ENCODE measurements around the gene PLCB4. TPM values are rescaled to one million over a fixed set of nuclear protein-coding genes. Genes with fewer than 3 reads are reported as not detected.

PLCB4 gene
- total and polyA plus RNA-seq, 2 experiments from 2014 or later: 6.5 to 16.1 TPM

DNA sequence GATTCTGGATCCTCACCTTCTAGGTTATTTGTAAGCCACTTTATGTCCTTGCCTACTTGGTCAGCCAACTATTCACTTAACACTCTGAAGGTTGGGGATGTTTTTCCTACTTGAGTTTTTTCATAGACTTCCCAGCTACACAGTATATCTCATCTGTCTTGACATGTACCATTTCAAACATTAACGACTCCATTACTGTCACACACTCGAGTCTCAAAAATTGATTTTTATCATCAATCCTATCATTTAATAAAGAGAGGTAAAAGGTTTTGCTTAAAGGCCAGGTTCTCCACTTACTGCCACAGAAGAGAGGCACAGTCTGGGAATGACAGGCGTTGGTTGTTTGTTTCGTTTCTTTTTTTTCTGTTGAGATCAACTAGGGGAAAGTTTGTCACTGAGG lies 407.3 kb downstream of the PLCB4 start:
- TF ChIP-seq, protein P1, sequence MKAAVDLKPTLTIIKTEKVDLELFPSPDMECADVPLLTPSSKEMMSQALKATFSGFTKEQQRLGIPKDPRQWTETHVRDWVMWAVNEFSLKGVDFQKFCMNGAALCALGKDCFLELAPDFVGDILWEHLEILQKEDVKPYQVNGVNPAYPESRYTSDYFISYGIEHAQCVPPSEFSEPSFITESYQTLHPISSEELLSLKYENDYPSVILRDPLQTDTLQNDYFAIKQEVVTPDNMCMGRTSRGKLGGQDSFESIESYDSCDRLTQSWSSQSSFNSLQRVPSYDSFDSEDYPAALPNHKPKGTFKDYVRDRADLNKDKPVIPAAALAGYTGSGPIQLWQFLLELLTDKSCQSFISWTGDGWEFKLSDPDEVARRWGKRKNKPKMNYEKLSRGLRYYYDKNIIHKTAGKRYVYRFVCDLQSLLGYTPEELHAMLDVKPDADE (IDR thresholded peaks at IDR 0.05): no peak
- TF ChIP-seq NANOG (IDR thresholded peaks at IDR 0.05; ENCODE audit: borderline replicate concordance): no peak
- TF ChIP-seq JUNB (IDR thresholded peaks at IDR 0.05; ENCODE audit: unreplicated experiment): no peak
- TF ChIP-seq CREB1 (CRISPR knock-in tag; IDR thresholded peaks at IDR 0.05; ENCODE audit: low read depth): no peak
- TF ChIP-seq, protein P2, sequence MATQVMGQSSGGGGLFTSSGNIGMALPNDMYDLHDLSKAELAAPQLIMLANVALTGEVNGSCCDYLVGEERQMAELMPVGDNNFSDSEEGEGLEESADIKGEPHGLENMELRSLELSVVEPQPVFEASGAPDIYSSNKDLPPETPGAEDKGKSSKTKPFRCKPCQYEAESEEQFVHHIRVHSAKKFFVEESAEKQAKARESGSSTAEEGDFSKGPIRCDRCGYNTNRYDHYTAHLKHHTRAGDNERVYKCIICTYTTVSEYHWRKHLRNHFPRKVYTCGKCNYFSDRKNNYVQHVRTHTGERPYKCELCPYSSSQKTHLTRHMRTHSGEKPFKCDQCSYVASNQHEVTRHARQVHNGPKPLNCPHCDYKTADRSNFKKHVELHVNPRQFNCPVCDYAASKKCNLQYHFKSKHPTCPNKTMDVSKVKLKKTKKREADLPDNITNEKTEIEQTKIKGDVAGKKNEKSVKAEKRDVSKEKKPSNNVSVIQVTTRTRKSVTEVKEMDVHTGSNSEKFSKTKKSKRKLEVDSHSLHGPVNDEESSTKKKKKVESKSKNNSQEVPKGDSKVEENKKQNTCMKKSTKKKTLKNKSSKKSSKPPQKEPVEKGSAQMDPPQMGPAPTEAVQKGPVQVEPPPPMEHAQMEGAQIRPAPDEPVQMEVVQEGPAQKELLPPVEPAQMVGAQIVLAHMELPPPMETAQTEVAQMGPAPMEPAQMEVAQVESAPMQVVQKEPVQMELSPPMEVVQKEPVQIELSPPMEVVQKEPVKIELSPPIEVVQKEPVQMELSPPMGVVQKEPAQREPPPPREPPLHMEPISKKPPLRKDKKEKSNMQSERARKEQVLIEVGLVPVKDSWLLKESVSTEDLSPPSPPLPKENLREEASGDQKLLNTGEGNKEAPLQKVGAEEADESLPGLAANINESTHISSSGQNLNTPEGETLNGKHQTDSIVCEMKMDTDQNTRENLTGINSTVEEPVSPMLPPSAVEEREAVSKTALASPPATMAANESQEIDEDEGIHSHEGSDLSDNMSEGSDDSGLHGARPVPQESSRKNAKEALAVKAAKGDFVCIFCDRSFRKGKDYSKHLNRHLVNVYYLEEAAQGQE (IDR thresholded peaks at IDR 0.05; ENCODE audit: unreplicated experiment): no peak
- TF ChIP-seq POLR2AphosphoS5 (IDR thresholded peaks at IDR 0.05; ENCODE audit: low read depth): no peak
- TF ChIP-seq ZNF114 (CRISPR knock-in tag; IDR thresholded peaks at IDR 0.05): no peak
- no peak for TF ChIP-seq EZH2phosphoT487 (IDR thresholded peaks at IDR 0.05; ENCODE audit: unreplicated experiment)
- TF ChIP-seq ZNF331 (CRISPR knock-in tag; IDR thresholded peaks at IDR 0.05; ENCODE audit: low read depth): no peak
- Histone ChIP-seq H3K79me2 (replicated peaks; ENCODE audit: insufficient read depth) (no peaks in the 10 kb centered on the region), H3K27ac (ENCODE audit: low read depth) (no peak overlapping the region), H3K27me3 (ENCODE audit: insufficient read depth) (no peaks in the 10 kb centered on the region), H3K4me2 (no peak overlapping the region), H4K20me1 (replicated peaks; ENCODE audit: insufficient read depth) (no peaks in the 10 kb centered on the region), H3F3A (replicated peaks; ENCODE audit: low read depth) (no peaks in the 10 kb centered on the region), H3K4me1 (ENCODE audit: insufficient read depth) (no peaks in the 10 kb centered on the region), H3K4me3 (no peak overlapping the region), H3K36me3 (ENCODE audit: insufficient read depth) (no peaks in the 10 kb centered on the region), H2AFZ (no peak overlapping the region), H3K9me2 (ENCODE audit: insufficient read depth) (no peaks in the 10 kb centered on the region)
- ATAC-seq: no peak
- Mint-ChIP-seq H3K27ac (no peak overlapping the region), H3K36me3 (ENCODE audit: low read depth) (no peaks in the 10 kb centered on the region), H3K4me3 (no peak overlapping the region), H3K4me1 (no peaks in the 10 kb centered on the region), H3K9me3 (no peaks in the 10 kb centered on the region), H3K27me3 (ENCODE audit: insufficient read depth, low read depth, poor library complexity) (no peaks in the 10 kb centered on the region)
- DNase-seq (ENCODE audit: low spot score): no peak

DNA sequence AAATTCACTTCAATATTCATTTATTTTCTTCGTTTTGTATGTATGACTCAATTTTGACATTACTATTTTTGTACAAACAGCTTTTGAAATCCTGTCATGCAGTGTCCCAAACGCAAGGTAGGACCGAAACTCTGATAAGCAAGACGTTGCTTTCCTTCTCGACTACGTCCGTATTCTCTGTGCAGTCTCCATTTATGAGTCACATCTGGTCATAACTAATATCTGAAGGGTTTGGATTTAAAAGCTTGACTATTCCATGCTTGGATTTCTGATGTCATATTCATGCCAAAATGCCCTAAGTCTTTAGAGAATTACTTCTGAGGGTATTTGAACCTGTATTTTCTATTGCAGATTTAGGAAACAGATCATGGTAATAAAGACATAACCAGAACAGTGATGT lies 407.8 kb downstream of the PLCB4 start:
- no peak overlapping the region for H3K4me3 Mint-ChIP-seq
- no peaks in the 10 kb centered on the region for H3K36me3 Mint-ChIP-seq (ENCODE audit: low read depth)
- no peak for TF ChIP-seq CREB1 (CRISPR knock-in tag; IDR thresholded peaks at IDR 0.05; ENCODE audit: low read depth)
- TF ChIP-seq, protein P3, sequence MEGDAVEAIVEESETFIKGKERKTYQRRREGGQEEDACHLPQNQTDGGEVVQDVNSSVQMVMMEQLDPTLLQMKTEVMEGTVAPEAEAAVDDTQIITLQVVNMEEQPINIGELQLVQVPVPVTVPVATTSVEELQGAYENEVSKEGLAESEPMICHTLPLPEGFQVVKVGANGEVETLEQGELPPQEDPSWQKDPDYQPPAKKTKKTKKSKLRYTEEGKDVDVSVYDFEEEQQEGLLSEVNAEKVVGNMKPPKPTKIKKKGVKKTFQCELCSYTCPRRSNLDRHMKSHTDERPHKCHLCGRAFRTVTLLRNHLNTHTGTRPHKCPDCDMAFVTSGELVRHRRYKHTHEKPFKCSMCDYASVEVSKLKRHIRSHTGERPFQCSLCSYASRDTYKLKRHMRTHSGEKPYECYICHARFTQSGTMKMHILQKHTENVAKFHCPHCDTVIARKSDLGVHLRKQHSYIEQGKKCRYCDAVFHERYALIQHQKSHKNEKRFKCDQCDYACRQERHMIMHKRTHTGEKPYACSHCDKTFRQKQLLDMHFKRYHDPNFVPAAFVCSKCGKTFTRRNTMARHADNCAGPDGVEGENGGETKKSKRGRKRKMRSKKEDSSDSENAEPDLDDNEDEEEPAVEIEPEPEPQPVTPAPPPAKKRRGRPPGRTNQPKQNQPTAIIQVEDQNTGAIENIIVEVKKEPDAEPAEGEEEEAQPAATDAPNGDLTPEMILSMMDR (conservative IDR thresholded peaks at IDR 0.05; ENCODE audit: low read depth in 2 of 2): no peak
- TF ChIP-seq, protein P4, sequence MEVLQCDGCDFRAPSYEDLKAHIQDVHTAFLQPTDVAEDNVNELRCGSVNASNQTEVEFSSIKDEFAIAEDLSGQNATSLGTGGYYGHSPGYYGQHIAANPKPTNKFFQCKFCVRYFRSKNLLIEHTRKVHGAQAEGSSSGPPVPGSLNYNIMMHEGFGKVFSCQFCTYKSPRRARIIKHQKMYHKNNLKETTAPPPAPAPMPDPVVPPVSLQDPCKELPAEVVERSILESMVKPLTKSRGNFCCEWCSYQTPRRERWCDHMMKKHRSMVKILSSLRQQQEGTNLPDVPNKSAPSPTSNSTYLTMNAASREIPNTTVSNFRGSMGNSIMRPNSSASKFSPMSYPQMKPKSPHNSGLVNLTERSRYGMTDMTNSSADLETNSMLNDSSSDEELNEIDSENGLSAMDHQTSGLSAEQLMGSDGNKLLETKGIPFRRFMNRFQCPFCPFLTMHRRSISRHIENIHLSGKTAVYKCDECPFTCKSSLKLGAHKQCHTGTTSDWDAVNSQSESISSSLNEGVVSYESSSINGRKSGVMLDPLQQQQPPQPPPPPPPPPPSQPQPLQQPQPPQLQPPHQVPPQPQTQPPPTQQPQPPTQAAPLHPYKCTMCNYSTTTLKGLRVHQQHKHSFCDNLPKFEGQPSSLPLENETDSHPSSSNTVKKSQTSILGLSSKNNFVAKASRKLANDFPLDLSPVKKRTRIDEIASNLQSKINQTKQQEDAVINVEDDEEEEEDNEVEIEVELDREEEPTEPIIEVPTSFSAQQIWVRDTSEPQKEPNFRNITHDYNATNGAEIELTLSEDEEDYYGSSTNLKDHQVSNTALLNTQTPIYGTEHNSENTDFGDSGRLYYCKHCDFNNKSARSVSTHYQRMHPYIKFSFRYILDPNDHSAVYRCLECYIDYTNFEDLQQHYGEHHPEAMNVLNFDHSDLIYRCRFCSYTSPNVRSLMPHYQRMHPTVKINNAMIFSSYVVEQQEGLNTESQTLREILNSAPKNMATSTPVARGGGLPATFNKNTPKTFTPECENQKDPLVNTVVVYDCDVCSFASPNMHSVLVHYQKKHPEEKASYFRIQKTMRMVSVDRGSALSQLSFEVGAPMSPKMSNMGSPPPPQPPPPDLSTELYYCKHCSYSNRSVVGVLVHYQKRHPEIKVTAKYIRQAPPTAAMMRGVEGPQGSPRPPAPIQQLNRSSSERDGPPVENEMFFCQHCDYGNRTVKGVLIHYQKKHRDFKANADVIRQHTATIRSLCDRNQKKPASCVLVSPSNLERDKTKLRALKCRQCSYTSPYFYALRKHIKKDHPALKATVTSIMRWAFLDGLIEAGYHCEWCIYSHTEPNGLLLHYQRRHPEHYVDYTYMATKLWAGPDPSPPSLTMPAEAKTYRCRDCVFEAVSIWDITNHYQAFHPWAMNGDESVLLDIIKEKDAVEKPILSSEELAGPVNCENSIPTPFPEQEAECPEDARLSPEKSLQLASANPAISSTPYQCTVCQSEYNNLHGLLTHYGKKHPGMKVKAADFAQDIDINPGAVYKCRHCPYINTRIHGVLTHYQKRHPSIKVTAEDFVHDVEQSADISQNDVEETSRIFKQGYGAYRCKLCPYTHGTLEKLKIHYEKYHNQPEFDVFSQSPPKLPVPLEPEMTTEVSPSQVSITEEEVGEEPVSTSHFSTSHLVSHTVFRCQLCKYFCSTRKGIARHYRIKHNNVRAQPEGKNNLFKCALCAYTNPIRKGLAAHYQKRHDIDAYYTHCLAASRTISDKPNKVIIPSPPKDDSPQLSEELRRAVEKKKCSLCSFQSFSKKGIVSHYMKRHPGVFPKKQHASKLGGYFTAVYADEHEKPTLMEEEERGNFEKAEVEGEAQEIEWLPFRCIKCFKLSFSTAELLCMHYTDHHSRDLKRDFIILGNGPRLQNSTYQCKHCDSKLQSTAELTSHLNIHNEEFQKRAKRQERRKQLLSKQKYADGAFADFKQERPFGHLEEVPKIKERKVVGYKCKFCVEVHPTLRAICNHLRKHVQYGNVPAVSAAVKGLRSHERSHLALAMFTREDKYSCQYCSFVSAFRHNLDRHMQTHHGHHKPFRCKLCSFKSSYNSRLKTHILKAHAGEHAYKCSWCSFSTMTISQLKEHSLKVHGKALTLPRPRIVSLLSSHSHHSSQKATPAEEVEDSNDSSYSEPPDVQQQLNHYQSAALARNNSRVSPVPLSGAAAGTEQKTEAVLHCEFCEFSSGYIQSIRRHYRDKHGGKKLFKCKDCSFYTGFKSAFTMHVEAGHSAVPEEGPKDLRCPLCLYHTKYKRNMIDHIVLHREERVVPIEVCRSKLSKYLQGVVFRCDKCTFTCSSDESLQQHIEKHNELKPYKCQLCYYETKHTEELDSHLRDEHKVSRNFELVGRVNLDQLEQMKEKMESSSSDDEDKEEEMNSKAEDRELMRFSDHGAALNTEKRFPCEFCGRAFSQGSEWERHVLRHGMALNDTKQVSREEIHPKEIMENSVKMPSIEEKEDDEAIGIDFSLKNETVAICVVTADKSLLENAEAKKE (CRISPR knock-in tag; IDR thresholded peaks at IDR 0.05): no peak

More for the DNA sequence above, 407.8 kb downstream of the PLCB4 start:
- Histone ChIP-seq H3K27me3 (ENCODE audit: insufficient read depth) (no peaks in the 10 kb centered on the region), H3K4me2 (no peak overlapping the region), H4K20me1 (replicated peaks; ENCODE audit: insufficient read depth) (no peaks in the 10 kb centered on the region), H3K9me2 (ENCODE audit: insufficient read depth) (no peaks in the 10 kb centered on the region), H3F3A (replicated peaks; ENCODE audit: low read depth) (no peaks in the 10 kb centered on the region), H3K4me3 (no peak overlapping the region), H2AFZ (no peak overlapping the region), H3K36me3 (ENCODE audit: insufficient read depth) (no peaks in the 10 kb centered on the region), H3K79me2 (replicated peaks; ENCODE audit: insufficient read depth) (no peaks in the 10 kb centered on the region), H3K27ac (ENCODE audit: low read depth) (no peak overlapping the region), H3K4me1 (ENCODE audit: insufficient read depth) (no peaks in the 10 kb centered on the region)
- DNase-seq (ENCODE audit: low spot score) (no peak), ATAC-seq (no peak)
- Mint-ChIP-seq H3K27ac (no peak overlapping the region), H3K4me1 (no peaks in the 10 kb centered on the region), H3K27me3 (ENCODE audit: insufficient read depth, low read depth, poor library complexity) (no peaks in the 10 kb centered on the region), H3K9me3 (no peaks in the 10 kb centered on the region)

All from GM23338 (cell line).